GM18519 (cell line): ENCODE data around the gene MORC3.
A peak's percentile ranks its signal among the peaks of the same experiment; 100 is the strongest.
"Not testable (repeated sequence)": the region's sequence is repeated elsewhere in the genome, so short reads cannot be mapped to it uniquely, and the experiment has no call there.

ENCODE experiments used
- ATAC-seq: cut with Tn5 transposase; IDR thresholded peaks from one replicate; pipeline ENCODE4 v1.9.1; 2021; ENCODE audit warnings: mild to moderate bottlenecking, moderate library complexity; ENCODE audit not compliant: unreplicated experiment, low FRiP score

MORC3 gene, protein sequence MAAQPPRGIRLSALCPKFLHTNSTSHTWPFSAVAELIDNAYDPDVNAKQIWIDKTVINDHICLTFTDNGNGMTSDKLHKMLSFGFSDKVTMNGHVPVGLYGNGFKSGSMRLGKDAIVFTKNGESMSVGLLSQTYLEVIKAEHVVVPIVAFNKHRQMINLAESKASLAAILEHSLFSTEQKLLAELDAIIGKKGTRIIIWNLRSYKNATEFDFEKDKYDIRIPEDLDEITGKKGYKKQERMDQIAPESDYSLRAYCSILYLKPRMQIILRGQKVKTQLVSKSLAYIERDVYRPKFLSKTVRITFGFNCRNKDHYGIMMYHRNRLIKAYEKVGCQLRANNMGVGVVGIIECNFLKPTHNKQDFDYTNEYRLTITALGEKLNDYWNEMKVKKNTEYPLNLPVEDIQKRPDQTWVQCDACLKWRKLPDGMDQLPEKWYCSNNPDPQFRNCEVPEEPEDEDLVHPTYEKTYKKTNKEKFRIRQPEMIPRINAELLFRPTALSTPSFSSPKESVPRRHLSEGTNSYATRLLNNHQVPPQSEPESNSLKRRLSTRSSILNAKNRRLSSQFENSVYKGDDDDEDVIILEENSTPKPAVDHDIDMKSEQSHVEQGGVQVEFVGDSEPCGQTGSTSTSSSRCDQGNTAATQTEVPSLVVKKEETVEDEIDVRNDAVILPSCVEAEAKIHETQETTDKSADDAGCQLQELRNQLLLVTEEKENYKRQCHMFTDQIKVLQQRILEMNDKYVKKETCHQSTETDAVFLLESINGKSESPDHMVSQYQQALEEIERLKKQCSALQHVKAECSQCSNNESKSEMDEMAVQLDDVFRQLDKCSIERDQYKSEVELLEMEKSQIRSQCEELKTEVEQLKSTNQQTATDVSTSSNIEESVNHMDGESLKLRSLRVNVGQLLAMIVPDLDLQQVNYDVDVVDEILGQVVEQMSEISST

DNA sequence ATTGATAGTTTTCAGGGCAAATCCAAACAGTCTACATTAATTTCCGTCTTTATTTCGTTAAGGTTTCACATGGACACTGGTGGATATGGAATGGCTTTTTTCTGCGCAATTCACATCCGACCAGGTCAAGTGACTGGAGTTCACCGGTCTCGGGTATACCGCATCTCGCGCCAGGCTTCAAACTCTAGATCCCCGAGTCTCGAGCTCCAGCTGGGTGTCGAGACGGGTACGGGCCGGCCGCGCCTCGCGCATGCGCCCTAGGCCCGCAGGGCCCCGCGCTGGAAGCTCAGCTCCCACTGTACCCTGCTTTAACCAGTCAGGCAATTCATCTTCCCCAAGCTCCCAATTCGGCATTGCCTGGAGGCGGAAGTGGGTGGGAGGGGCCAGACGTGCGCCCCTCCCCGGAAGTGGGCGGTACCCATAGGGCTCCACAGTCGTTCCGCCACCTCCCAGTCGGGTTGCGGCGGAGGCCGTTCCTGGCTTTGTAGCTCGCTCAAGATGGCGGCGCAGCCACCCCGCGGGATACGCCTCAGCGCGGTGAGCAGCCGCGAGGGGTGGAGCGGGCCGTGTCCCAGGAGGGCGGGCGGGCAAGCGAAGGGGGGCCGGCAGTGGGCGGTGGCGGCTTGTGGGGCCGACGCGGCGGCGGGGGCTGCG is at the start of gene MORC3:
TSS of gene MORC3 (plus strand) at position 431 of the 654 bp plus-strand sequence. CDS start at position 499, 68 bp downstream.
- peak; percentile 92 for ATAC-seq

DNA sequence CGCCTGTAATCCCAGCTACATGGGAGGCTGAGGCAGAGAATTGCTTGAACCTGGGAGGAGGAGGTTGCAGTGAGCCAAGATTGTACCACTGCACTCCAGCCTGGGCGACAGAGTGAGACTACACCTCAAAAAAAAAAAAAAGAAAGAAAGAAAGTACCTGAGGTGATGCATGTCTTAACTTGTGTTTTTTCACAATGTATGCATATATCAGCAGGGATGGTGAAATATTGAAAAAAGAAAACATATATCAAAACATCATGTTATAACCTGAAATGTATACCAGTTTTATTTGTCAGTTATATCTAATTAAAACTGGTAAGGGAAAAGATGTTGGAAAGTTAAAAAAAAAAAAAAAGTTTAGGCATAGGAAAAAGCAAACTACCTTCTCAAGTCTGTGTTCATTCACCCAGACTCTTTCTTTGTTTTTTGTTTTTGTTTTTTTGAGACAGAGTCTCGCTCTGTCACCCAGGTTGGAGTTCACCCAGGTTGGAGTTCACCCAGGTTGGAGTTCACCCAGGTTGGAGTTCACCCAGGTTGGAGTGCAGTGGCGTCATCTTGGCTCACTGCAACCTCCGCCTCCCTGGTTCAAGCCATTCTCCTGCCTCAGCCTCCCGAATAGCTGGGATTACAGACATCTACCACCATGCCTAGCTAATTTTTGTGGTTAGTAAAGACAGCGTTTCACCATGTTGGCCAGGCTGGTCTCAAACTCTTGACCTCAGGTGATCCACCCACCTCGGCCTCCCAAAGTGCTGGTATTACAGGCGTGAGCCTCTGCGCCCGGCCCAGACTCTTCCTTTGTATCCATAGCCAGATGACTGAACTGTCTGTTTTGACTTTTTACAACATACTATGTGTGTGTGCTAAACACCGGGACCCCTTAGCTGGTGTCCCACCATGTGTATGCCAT is 49.0 kb upstream of the MORC3 start:
- not testable (repeated sequence) for ATAC-seq

DNA sequence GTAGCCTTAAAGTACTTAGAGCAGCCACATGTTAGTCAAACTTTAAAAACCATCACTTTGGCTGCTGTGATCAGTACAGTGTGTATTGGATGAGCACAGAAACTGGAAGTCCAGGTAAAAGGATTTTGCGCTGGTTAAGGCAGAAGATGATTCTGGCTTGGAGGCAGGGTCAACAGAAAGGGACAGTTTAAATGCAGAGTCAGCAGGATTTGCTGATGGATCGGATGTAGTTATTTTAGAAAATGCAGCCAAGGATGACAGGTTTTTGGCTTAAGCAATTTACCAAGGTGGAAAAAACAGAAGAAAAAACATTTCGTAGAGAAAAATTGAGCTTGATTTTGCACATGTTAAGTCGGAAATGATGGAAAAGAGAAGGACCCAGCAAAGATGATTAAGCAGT is 45.9 kb upstream of the MORC3 start:
- no peak for ATAC-seq

DNA sequence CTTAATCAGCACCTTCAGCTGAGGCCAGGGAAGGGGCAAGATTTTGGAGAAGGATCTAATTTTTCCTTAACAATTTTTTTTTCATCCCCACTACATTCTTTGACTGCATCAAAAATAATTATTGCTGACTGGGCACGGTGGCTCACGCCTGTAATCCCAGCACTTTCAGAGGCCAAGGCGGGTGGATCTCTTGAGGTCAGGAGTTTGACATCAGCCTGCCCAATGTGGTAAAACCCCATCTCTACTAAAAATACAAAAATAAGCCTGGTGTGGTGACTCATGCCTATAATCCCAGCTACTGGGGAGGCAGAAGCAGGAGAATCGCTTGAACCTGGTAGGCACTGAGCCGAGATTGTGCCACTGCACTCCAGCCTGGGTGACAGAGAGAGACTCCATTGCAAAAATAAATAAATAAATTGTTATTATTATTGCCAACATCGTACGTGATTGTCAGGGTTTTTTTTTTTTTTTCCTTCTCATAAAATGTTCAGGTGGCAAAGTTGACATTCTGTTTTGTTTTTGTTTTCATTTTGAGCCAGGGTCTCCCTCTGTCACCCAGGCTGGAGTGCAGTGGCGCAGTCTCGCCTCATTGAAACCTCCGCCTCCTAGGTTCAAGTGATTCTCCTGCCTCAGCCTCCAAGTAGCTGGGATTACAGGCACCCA is 37.3 kb upstream of the MORC3 start:
- no peak for ATAC-seq

DNA sequence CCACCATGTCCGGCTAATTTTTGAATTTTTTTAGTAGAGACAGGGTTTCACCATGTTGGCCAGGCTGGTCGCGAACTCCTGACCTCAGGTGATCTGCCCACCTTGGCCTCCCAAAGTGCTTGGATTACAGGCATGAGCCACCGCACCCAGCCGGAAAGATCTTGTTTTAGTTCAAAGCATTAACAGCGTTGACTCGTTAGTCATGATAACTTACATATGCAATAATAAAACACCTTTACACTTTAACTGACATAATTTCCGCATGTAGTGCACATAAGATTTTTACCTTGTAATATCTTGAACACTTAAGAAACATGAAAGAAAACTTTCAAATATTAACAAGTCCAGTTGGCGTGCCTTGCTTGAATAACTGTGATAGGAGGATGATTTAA is 36.8 kb upstream of the MORC3 start:
- ATAC-seq = not testable (repeated sequence)

DNA sequence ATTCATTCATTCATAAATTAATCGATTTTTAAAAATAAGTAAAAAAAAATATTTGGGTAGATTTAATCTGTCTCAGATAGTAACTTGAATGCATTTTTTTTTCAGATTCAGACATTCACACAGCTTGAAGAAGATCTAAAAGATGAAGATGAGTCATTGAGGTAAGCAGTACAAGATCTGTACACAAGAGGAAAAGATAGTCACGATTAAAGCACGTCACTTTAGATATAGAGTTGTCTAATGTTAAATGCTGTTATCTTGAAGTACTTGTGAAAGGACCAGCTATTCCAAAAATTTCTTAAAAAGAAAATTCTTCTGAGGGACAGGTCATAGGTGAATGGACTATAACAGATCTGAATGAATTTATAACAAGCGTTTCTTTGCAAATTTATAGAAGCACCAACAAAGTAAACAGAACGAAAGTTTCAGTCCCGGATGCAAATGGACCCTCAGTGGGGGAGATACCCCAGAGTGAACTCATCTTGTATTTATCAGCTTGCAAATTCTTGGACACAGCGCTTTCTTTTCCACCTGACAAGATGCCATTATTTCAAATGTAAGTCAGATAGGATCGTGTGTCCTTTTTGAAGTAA is 31.2 kb upstream of the MORC3 start:
- ATAC-seq = no peak

DNA sequence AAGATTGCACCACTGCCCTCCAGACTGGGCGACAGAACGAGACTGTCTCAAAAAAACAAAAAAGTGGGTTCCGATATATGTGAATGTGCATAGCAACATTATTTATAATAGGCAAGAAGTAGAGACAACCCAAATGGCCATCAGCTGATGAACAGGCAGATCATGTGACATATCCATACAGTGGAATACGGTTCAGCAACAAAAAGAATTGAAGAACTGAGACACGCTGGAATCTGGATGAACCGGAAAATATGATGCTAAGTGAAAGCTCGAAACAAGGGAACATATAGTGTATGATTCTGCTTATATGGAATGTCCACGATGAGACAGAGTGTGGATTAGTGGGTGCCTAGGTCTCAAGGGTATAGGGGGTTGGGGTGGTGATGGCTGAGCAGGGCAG is 28.5 kb upstream of the MORC3 start:
- no peak for ATAC-seq

DNA sequence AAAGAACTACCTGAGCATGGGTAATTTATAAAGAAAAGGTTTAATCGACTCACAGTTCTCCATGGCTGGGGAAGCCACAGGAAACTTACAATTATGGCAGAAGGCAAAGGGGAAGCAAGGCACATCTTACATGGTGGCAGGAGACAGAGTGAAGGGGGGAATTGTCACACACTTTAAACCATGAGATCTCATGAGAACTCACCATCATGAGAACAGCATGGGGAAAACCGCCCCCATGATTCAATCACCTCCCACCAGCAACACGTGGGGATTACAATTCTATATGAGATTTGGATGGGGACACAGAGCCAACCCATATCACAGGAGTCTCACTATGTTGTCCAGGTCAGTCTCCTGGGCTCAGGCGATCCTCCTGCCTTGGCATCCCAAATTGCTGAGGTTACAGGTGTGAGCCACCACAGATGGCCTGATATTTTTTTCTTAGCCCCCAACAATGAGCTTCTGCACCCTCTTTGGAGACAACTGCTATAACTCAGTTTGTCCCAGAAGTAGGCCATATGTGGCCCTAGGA is 22.5 kb upstream of the MORC3 start:
- no peak for ATAC-seq

DNA sequence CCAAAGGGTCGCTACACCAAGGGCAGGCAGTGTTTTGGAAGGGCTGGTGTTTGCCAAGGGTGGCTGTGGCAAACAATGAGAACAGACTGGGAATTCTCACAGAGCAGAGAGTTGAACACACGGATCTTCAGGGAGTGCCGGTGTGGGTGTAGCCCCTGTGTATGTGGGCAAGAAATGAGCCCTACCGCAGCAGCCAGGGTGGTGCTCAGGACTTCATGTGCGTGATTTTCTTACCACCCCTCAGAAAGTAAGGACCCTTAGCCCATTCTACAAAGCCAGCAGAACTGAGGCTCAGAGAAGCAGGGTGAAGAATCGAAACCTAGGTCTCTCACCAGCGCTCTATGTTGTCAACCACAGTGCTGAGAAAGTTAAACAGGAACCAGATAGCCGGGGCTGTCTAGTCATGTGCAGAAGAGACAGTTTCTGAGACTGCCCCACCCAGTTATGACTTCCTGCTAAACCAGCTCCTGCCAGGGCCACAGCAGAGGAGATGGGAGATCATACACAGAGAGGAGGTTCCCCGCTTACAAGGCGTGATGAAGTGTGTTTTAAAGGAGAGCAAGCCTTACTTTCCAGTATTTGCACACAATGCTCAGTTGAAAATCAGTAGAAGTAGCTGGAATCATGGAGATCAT is 21.9 kb upstream of the MORC3 start:
- ATAC-seq = peak; percentile 93

DNA sequence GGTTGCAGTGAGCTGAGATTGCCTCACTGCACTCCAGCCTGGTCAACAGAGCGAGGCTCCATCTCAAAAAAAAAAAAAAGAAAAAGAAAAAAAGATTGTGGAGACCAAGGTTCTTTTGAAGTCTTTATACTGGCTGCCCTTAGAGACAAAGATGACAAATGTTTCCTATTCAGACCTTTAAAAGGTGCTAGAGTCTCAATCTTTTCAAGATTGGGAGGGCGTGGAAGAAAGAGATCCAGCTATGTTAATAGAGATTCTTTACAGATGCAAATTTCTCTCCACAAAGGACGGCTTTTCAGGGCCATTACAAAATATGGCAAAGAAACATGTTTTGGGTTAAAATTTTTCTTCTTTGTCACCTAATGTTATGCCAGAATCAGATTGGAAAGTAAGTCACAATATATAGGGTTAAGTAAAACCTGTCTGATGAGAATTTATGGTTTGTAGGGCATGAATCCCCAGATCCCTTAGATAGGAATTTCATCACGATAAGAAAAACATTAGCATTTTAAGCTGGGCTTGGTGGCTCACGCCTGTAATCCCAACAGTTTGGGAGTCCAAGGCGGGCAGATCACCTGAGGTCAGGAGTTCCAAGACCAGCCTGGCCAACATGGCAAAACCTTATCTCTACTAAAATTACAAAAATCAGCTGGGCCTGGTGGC is 13.0 kb upstream of the MORC3 start:
- ATAC-seq = no peak

DNA sequence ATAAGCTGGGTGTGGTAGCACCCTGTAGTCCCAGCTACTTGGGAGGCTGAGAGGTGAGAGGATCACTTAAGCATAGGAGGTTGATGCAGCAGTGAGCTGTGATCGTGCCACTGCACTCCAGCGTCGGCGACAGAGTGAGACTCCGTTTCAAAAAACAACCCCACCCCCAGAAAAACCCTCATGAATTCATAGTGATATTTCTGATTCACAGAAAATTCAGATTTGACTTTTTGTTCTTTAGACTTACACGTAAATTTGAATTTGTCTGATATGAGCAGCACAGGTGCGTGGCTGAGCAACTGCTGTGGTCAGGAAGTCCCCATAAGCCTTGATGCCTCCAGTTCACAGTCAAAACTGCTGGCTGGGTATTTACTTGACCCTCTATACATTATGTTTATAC is 10.0 kb upstream of the MORC3 start:
- peak; percentile 61 for ATAC-seq

DNA sequence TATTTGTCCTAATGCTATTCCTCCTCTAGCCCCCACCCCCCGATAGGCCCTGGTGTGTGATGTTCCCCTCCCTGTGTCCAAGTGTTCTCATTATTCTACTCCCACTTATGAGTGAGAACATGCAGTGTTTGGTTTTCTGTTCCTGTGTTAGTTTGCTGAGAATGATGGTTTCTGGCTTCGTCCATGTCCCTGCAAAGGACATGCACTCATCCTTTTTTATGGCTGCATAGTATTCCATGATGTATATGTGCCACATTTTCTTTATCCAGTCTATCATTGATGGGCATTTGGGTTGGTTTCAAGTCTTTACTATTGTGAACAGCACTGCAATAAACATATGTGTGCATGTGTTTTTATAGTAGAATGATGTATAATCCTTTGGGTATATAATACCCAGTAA is 6.6 kb upstream of the MORC3 start:
- not testable (repeated sequence) for ATAC-seq

DNA sequence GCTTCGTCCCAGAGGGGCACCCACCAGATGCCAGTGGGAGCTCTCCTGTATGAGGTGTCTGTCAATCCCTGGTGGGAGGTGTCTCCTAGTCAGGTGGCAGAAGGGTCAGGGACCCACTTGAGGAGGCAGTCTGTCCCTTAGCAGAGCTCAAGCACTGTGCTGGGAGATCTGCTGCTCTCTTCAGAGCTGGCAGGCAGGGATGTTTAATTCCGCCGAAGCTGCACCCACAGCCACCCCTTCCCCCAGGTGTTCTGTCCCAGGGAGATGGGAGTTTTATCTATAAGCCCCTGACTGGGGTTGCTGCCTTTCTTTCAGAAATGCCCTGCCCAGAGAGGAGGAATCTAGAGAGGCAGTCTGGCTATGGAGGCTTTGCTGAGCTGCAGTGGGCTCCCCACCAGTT is 4.0 kb upstream of the MORC3 start:
- ATAC-seq = not testable (repeated sequence)

DNA sequence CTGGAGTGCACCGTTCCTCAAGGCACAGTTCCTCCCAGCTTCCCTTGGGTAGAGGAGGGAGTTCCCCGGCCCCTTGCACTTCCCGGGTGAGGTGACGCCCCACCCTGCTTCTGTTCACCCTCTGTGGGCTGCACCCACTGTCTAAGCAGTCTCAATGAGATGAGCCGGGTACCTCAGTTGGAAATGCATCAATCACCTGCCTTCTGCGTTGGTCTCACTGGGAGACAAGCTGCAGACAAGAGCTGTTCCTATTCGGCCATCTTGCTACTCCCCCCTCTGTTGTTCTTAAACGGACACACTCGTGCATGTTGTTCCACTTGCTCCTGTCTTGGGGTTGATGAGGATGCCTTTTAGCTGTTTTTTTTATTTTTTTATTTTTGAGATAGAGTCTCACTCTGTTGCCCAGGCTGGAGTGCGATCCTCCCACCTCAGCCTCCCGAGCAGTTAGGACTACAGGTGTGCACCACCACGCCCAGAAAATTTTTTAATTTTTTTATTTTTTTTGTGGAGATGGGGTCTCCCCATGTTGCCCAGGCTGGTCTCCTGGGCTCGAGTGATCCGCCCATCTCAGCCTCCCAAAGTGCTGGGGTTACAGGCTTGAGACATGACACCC is 3.0 kb upstream of the MORC3 start:
- no peak for ATAC-seq

DNA sequence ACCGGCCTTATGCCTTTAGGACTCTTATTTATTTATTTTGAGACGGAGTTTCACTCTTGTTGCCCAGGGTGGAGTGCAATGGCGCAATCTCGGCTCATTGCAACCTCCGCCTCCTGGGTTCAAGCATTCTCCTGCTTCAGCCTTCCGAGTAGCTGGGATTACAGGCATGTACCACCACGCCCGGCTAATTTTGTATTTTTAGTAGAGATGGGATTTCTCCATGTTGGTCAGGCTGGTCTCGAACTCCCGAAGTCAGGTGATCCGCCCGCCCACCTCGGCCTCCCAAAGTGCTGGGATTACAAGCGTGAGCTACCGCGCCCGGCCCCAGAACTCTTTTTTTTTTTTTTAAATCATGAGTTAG is 611 bp upstream of the MORC3 start:
- ATAC-seq = not testable (repeated sequence)

DNA sequence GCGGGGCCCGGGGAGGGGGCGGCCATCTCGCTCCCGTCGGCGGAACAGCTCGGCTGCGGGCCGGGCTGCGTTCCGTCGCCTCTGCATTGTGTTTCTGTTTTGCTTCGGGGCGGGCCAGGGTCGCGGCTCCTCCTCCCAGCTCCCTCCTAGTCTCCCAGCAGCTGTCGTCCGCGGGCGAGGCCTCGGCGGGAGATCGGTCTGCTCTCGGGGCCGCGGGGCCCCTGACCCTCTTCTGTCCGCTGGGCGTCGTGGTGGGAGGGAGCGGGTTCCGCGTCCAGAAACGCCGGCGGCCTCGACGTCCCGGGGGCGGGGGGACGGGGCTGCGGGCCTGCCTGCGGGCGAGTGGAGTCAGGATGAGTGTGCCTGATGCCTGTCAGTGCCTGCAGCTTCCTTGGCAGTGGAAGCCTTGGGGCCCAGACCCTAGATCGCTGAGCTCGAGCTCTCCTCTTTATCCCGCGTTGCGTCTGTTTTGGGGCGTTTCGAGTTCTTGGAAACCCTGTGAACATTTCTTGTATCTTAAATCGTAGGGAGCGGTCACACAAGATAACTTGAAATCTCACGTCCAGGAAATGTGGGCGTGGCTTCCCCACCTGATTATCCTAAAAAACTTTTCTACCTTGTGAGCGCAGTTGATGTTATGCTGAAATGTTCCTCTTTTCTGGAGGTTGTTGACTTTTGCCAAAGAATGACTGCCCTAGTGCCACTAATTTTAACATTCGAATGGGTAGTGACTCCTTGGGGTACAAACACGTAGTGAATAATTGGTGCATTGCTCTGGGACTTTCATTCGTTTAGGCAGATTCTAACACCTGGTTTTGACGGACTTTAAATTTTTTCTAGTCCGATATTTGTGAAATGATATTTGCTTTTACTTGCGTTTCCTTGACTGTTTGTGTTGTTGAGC is 676 bp downstream of the MORC3 start:
- ATAC-seq = peak; percentile 13
